Mesenchymal stem cell (in vitro differentiated cells and primary cell): ENCODE measurements around the gene TNNT3.
A peak's percentile ranks its signal among the peaks of the same experiment; 100 is the strongest.
"Not testable (repeated sequence)": the region's sequence is repeated elsewhere in the genome, so short reads cannot be mapped to it uniquely, and the experiment has no call there.

Experiments used
- DNase-seq: peaks from one replicate; pipeline ENCODE4 v3.0.0-alpha.2; 2013
- H2AFZ ChIP-seq: one replicate; pipeline ENCODE4 v1.6.1; 2013; ENCODE audit warnings: low read depth, mild to moderate bottlenecking, control low read depth, inconsistent platforms, low read length, moderate library complexity
- H2AK5ac ChIP-seq: 2 replicates; pipeline ENCODE4 v1.6.1; 2013; ENCODE audit warnings: low read length, moderate library complexity, mild to moderate bottlenecking, inconsistent platforms; ENCODE audit not compliant: severe bottlenecking
- H2BK120ac ChIP-seq: one replicate; pipeline ENCODE4 v1.6.1; 2013; ENCODE audit warnings: low read depth, mild to moderate bottlenecking, inconsistent platforms, low read length, moderate library complexity
- H2BK12ac ChIP-seq, 2 experiments: one replicate each; pipeline ENCODE4 v1.6.1; 2013; ENCODE audit warnings: inconsistent platforms in 2 of 2, low read length in 2 of 2, mild to moderate bottlenecking in 2 of 2, moderate library complexity in 2 of 2, control low read depth in 1 of 2
- H2BK15ac ChIP-seq: one replicate; pipeline ENCODE4 v1.6.1; 2013; ENCODE audit warnings: mild to moderate bottlenecking, low read depth, inconsistent platforms; ENCODE audit not compliant: poor library complexity, severe bottlenecking
- H2BK5ac ChIP-seq: 2 replicates; pipeline ENCODE4 v1.6.1; 2013; ENCODE audit warnings: low read depth, mild to moderate bottlenecking, low read length, control low read depth, inconsistent platforms; ENCODE audit not compliant: poor library complexity, severe bottlenecking
- H3K14ac ChIP-seq, 2 experiments: one replicate each; pipeline ENCODE4 v1.6.1; 2013; ENCODE audit warnings: inconsistent platforms in 2 of 2, low read length in 2 of 2, control low read depth in 1 of 2, mild to moderate bottlenecking in 1 of 2, moderate library complexity in 1 of 2
- H3K18ac ChIP-seq, 2 experiments: one replicate each; pipeline ENCODE4 v1.6.1; 2013; ENCODE audit warnings: inconsistent platforms in 2 of 2, low read length in 2 of 2, control low read depth in 1 of 2, low read depth in 1 of 2, mild to moderate bottlenecking in 1 of 2
- H3K23ac ChIP-seq, 2 experiments: one replicate each; pipeline ENCODE4 v1.6.1; 2013; ENCODE audit warnings: inconsistent platforms in 2 of 2, low read length in 2 of 2, mild to moderate bottlenecking in 2 of 2, moderate library complexity in 2 of 2, control low read depth in 1 of 2
- H3K27ac ChIP-seq: 2 replicates; pipeline ENCODE4 v1.5.1; 2013; ENCODE audit warnings: mild to moderate bottlenecking, moderate library complexity, low read length, control low read depth, inconsistent platforms; ENCODE audit not compliant: poor library complexity, severe bottlenecking
- H3K27me3 ChIP-seq, 2 experiments: 2 replicates each; pipeline versions ENCODE4 v1.6.1 to v1.7.0; 2013; ENCODE audit warnings: low read length in 2 of 2, mild to moderate bottlenecking in 2 of 2, moderate library complexity in 2 of 2, control low read depth in 1 of 2, inconsistent platforms in 1 of 2; ENCODE audit not compliant: control insufficient read depth in 1 of 2, insufficient read depth in 1 of 2
- H3K36me3 ChIP-seq, 2 experiments: 2 replicates each; pipeline versions ENCODE4 v1.6.1 to v1.7.0; 2013; ENCODE audit warnings: low read length in 2 of 2, control low read depth in 1 of 2, inconsistent platforms in 1 of 2, low read depth in 1 of 2, mild to moderate bottlenecking in 1 of 2; ENCODE audit not compliant: insufficient read depth in 2 of 2, control insufficient read depth in 1 of 2
- H3K4ac ChIP-seq, 2 experiments: one replicate each; pipeline ENCODE4 v1.6.1; 2013; ENCODE audit warnings: inconsistent platforms in 2 of 2, low read length in 2 of 2, mild to moderate bottlenecking in 2 of 2, moderate library complexity in 2 of 2, control low read depth in 1 of 2, low read depth in 1 of 2
- H3K4me1 ChIP-seq: 2 replicates; pipeline ENCODE4 v1.6.1; 2013; ENCODE audit warnings: low read depth, low read length, control low read depth; ENCODE audit not compliant: control insufficient read depth, insufficient read depth
- H3K4me2 ChIP-seq: 2 replicates; pipeline ENCODE4 v1.6.1; 2013; ENCODE audit warnings: low read length, mild to moderate bottlenecking, inconsistent platforms; ENCODE audit not compliant: poor library complexity, severe bottlenecking
- H3K4me3 ChIP-seq, 2 experiments: 2 replicates each; pipeline versions ENCODE4 v1.5.1 to v1.7.0; 2013; ENCODE audit warnings: low read length in 2 of 2, mild to moderate bottlenecking in 2 of 2, control low read depth in 1 of 2, low read depth in 1 of 2; ENCODE audit not compliant: insufficient read depth in 1 of 2
- H3K79me1 ChIP-seq: replicated peaks from 2 replicates; pipeline ENCODE4 v1.6.1; 2013; ENCODE audit warnings: mild to moderate bottlenecking, control low read depth, low read length, inconsistent platforms; ENCODE audit not compliant: poor library complexity, severe bottlenecking
- H3K9ac ChIP-seq: 2 replicates; pipeline ENCODE4 v1.7.0; 2013; ENCODE audit warnings: mild to moderate bottlenecking, low read length, moderate library complexity
- H3K9me3 ChIP-seq: 2 replicates; pipeline ENCODE4 v1.7.0; 2013; ENCODE audit warnings: mild to moderate bottlenecking, low read length; ENCODE audit not compliant: control insufficient read depth
- H4K8ac ChIP-seq: one replicate; pipeline ENCODE4 v1.6.1; 2013; ENCODE audit warnings: inconsistent platforms, mild to moderate bottlenecking, low read length, moderate library complexity
- H4K91ac ChIP-seq: one replicate; pipeline ENCODE4 v1.6.1; 2013; ENCODE audit warnings: mild to moderate bottlenecking, low read length, inconsistent platforms
- WGBS: methylation state at CpG from one replicate; pipeline ENCODE4 v1.1.7; 2013; ENCODE audit warnings: mixed read lengths; 5-methylcytosine and 5-hydroxymethylcytosine counted together

The TNNT3 gene

GRCh38 chr11:1884303-1884700 is 35.2 kb upstream of the TNNT3 start:
- no peak overlapping the region for H3K4me2 ChIP-seq
- H2AK5ac ChIP-seq: no peak overlapping the region
- H2BK12ac ChIP-seq: no peak overlapping the region
- no peak overlapping the region for H3K9ac ChIP-seq
- no peak overlapping the region for H3K23ac ChIP-seq
- no peak overlapping the region for H3K4me3 ChIP-seq
- 71% methylated on average over 5 of the region's 5 CpGs for WGBS
- DNase-seq: no peak
- H2AFZ ChIP-seq: no peak overlapping the region
- no peak overlapping the region for H2BK120ac ChIP-seq
- no peak overlapping the region for H2BK5ac ChIP-seq
- H4K8ac ChIP-seq: no peak overlapping the region
- no peak overlapping the region for H3K14ac ChIP-seq
- H3K36me3 ChIP-seq: peaks cover 11 to 64% of the 10 kb centered on the region in 2 experiments
- no peak overlapping the region for H3K4ac ChIP-seq
- H3K4me1 ChIP-seq: peaks cover 23% of the 10 kb centered on the region
- no peak overlapping the region for H4K91ac ChIP-seq
- no peak overlapping the region for H3K27ac ChIP-seq
- H3K18ac ChIP-seq: no peak overlapping the region
- no peaks in the 10 kb centered on the region for H3K79me1 ChIP-seq
- no peaks in the 10 kb centered on the region for H3K9me3 ChIP-seq
- no peaks in the 10 kb centered on the region for H3K27me3 ChIP-seq
- no peak overlapping the region for H2BK15ac ChIP-seq

- H3K18ac ChIP-seq: not testable (repeated sequence)
Observed at GRCh38 chr11:1886551-1886950, 33.0 kb upstream of the TNNT3 start.

GRCh38 chr11:1887451-1888346 is 31.8 kb upstream of the TNNT3 start:
- H3K4me2 ChIP-seq: no peak overlapping the region
- H3K18ac ChIP-seq: no peak overlapping the region
- 92% methylated on average over 11 of the region's 11 CpGs for WGBS
- H4K8ac ChIP-seq: no peak overlapping the region
- H3K4ac ChIP-seq: no peak overlapping the region
- H3K36me3 ChIP-seq: peaks cover 11 to 69% of the 10 kb centered on the region in 2 experiments
- H3K9me3 ChIP-seq: no peaks in the 10 kb centered on the region
- DNase-seq: no peak
- H3K4me3 ChIP-seq: no peak overlapping the region
- no peak overlapping the region for H2BK15ac ChIP-seq
- no peak overlapping the region for H2BK5ac ChIP-seq
- H4K91ac ChIP-seq: no peak overlapping the region
- H3K79me1 ChIP-seq: no peaks in the 10 kb centered on the region
- no peaks in the 10 kb centered on the region for H3K27me3 ChIP-seq
- no peak overlapping the region for H2BK120ac ChIP-seq
- peaks cover 2% of the 10 kb centered on the region for H3K4me1 ChIP-seq
- H3K9ac ChIP-seq: peak overlapping the region; percentile 22
- no peak overlapping the region for H3K23ac ChIP-seq
- no peak overlapping the region for H3K27ac ChIP-seq
- H2AK5ac ChIP-seq: no peak overlapping the region
- H3K14ac ChIP-seq: no peak overlapping the region
- H2AFZ ChIP-seq: no peak overlapping the region
- H2BK12ac ChIP-seq: no peak overlapping the region

More at GRCh38 chr11:1886551-1886950, 33.0 kb upstream of the TNNT3 start:
- H3K27ac ChIP-seq, H2AK5ac ChIP-seq, H3K4me3 ChIP-seq, H4K91ac ChIP-seq, H3K27me3 ChIP-seq, H3K4ac ChIP-seq, H2BK120ac ChIP-seq, H2BK15ac ChIP-seq, H3K9me3 ChIP-seq, H3K4me1 ChIP-seq, H2BK12ac ChIP-seq, H3K14ac ChIP-seq, H3K9ac ChIP-seq, H3K23ac ChIP-seq, H2BK5ac ChIP-seq, H4K8ac ChIP-seq, H3K4me2 ChIP-seq, DNase-seq, H2AFZ ChIP-seq, H3K79me1 ChIP-seq: not testable (repeated sequence)
- 87% methylated on average over 13 of the region's 13 CpGs for WGBS
- H3K36me3 ChIP-seq: peaks cover 11 to 69% of the 10 kb centered on the region in 2 experiments

- H3K9me3 ChIP-seq: no peaks in the 10 kb centered on the region
- H2BK15ac ChIP-seq: no peak overlapping the region
- H3K79me1 ChIP-seq: no peaks in the 10 kb centered on the region
- H3K4me1 ChIP-seq: peaks cover 1% of the 10 kb centered on the region
- H2BK5ac ChIP-seq: no peak overlapping the region
- no peak overlapping the region for H4K8ac ChIP-seq
- no peak overlapping the region for H2BK120ac ChIP-seq
- no peak overlapping the region for H3K18ac ChIP-seq
- H3K27ac ChIP-seq: no peak overlapping the region
- H3K4me2 ChIP-seq: no peak overlapping the region
- H2BK12ac ChIP-seq: no peak overlapping the region
- H3K9ac ChIP-seq: peak overlapping the region; percentile 22
- WGBS: 79% methylated on average over 9 of the region's 9 CpGs
- H4K91ac ChIP-seq: no peak overlapping the region
- H3K36me3 ChIP-seq: peaks cover 11 to 63% of the 10 kb centered on the region in 2 experiments
- no peaks in the 10 kb centered on the region for H3K27me3 ChIP-seq
- H3K4ac ChIP-seq: no peak overlapping the region
- H3K23ac ChIP-seq: no peak overlapping the region
- no peak overlapping the region for H2AK5ac ChIP-seq
- H3K4me3 ChIP-seq: no peak overlapping the region
- no peak for DNase-seq
- no peak overlapping the region for H2AFZ ChIP-seq
- H3K14ac ChIP-seq: no peak overlapping the region
Observed at GRCh38 chr11:1888347-1888753, 31.2 kb upstream of the TNNT3 start.
